GM12878 (cell line): ENCODE data around the gene ZNF407. TPM values are rescaled to one million over a fixed set of nuclear protein-coding genes. Genes with fewer than 3 reads are reported as not detected.

Experiments used
- ATAC-seq: fragments of 200-7000 bp; cut with Tn5 transposase; 3 replicates; pipeline ENCODE4 v1.9.1; 2020; ENCODE audit warnings: mild to moderate bottlenecking, moderate library complexity
- BruUV-seq: library from RNA; stranded (reverse); fragments of 400-500 nt; replicated peaks from 2 replicates; lab custom pipeline; 2021; lab: Mats Ljungman, UMichigan
- CTCF ChIA-PET: fragments of 300-600 bp; sonication (Branson Sonifier 250); formaldehyde crosslinking; extraction: SDS; loops from one replicate; lab custom pipeline; 2021; ENCODE audit warnings: inconsistent platforms; lab: Yijun Ruan, JAX
- POLR2A ChIA-PET: fragments of 350-600 bp; formaldehyde crosslinking; extraction: SDS; loops from one replicate; lab custom pipeline; 2021; ENCODE audit warnings: inconsistent platforms; lab: Charles Lee
- RAD21 ChIA-PET: fragments of 300-600 bp; sonication (Branson Sonifier 250); formaldehyde crosslinking; loops from one replicate; lab custom pipeline; 2023; ENCODE audit warnings: antibody characterized with exemption; ENCODE audit not compliant: unreplicated experiment; lab: Charles Lee
- SMC1A ChIA-PET: fragments of 300-600 bp; sonication (Branson Sonifier 250); formaldehyde crosslinking; loops from one replicate; lab custom pipeline; 2023; ENCODE audit not compliant: unreplicated experiment, uncharacterized antibody; lab: Charles Lee
- DNase-seq: peaks from one replicate; pipeline ENCODE4 v3.0.0-alpha.2; 2011; ENCODE audit warnings: low read depth, low spot score
- FAIRE-seq: peaks from 3 replicates; lab custom pipeline; 2011; peaks lifted over from hg19 to GRCh38; lab: Jason Lieb, UNC
- H2AFZ ChIP-seq: 2 replicates; pipeline ENCODE4 v1.6.0; 2011; ENCODE audit warnings: low read depth, low read length, control low read depth; ENCODE audit not compliant: control insufficient read depth
- H3K27ac ChIP-seq: 2 replicates; pipeline ENCODE4 v1.5.1; 2011; ENCODE audit warnings: control low read depth; ENCODE audit not compliant: control insufficient read depth, insufficient read depth
- H3K27me3 ChIP-seq, 2 experiments: replicated peaks in 1 of 2; 2 replicates each; pipeline versions ENCODE4 v1.6.0 to v1.6.1; 2011; ENCODE audit warnings: low read length in 1 of 2; ENCODE audit not compliant: control insufficient read depth in 2 of 2, insufficient read depth in 2 of 2
- H3K36me3 ChIP-seq, 2 experiments: 2 replicates each; pipeline ENCODE4 v1.5.1; 2011; ENCODE audit warnings: low read length in 1 of 2; ENCODE audit not compliant: control insufficient read depth in 2 of 2, insufficient read depth in 2 of 2
- H3K4me1 ChIP-seq: 2 replicates; pipeline ENCODE4 v1.6.1; 2011; ENCODE audit warnings: mild to moderate bottlenecking, low read length, moderate library complexity, mixed read lengths; ENCODE audit not compliant: control insufficient read depth, insufficient read depth
- H3K4me2 ChIP-seq: 2 replicates; pipeline ENCODE4 v1.6.0; 2011; ENCODE audit warnings: control low read depth; ENCODE audit not compliant: control insufficient read depth, insufficient read depth
- H3K4me3 ChIP-seq: fragments of 200-600 bp; sonication (generic); 2 replicates; pipeline ENCODE4 v1.5.1; 2016
- H3K79me2 ChIP-seq: 2 replicates; pipeline ENCODE4 v1.6.0; 2011; ENCODE audit warnings: low read length; ENCODE audit not compliant: control insufficient read depth, insufficient read depth
- H3K9ac ChIP-seq: 2 replicates; pipeline ENCODE4 v1.8.0; 2011; ENCODE audit warnings: low read length, control low read depth, mixed read lengths; ENCODE audit not compliant: control insufficient read depth, insufficient read depth
- H3K9me3 ChIP-seq: replicated peaks from 3 replicates; pipeline ENCODE4 v1.5.1; 2011; ENCODE audit warnings: mild to moderate bottlenecking, low read length; ENCODE audit not compliant: control insufficient read depth, insufficient read depth
- H4K20me1 ChIP-seq: 2 replicates; pipeline ENCODE4 v1.6.0; 2011; ENCODE audit not compliant: control insufficient read depth, insufficient read depth
- BCL11A ChIP-seq: IDR thresholded peaks from 2 replicates; pipeline ENCODE4 v1.6.1; 2011; ENCODE audit warnings: low read depth, low read length
- BMI1 ChIP-seq: fragments of 450-650 bp; IDR thresholded peaks from 2 replicates; pipeline ENCODE4 v1.6.1; 2016; ENCODE audit warnings: mild to moderate bottlenecking, moderate library complexity, borderline replicate concordance
- CBX5 ChIP-seq: sonication (generic); IDR thresholded peaks from 2 replicates; pipeline ENCODE4 v1.6.1; 2016; ENCODE audit warnings: low read depth, moderate library complexity, mild to moderate bottlenecking, inconsistent platforms
- EP300 ChIP-seq, 2 experiments: fragments of 150-350 bp in 1 of 2; IDR thresholded peaks; 2 replicates each; pipeline ENCODE4 v1.6.1; 2011 to 2012; ENCODE audit warnings: low read depth in 2 of 2, low read length in 2 of 2, borderline replicate concordance in 1 of 2, improper control_type of control experiment in 1 of 2, inconsistent platforms in 1 of 2; ENCODE audit not compliant: control insufficient read depth in 1 of 2
- GATAD2B ChIP-seq: fragments of 450-650 bp; conservative IDR thresholded peaks from 2 replicates; pipeline ENCODE4 v1.6.1; 2017; ENCODE audit warnings: low read depth, mild to moderate bottlenecking, moderate library complexity
- IKZF2 ChIP-seq, 2 experiments: fragments of 450-650 bp; IDR thresholded peaks; 2 replicates each; pipeline ENCODE4 v1.6.1; 2017; ENCODE audit warnings: mild to moderate bottlenecking in 2 of 2, moderate library complexity in 2 of 2
- KAT2A ChIP-seq: conservative IDR thresholded peaks from 2 replicates; pipeline ENCODE4 v1.6.1; 2011; ENCODE audit warnings: low read depth, low read length; ENCODE audit not compliant: control insufficient read depth
- MEF2A ChIP-seq: IDR thresholded peaks from 2 replicates; pipeline ENCODE4 v1.6.1; 2011; ENCODE audit warnings: low read depth, mild to moderate bottlenecking, low read length, moderate library complexity; ENCODE audit not compliant: insufficient read depth
- NR2F1 ChIP-seq: fragments of 450-650 bp; conservative IDR thresholded peaks from 2 replicates; pipeline ENCODE4 v1.6.1; 2017; ENCODE audit warnings: mild to moderate bottlenecking
- NRF1 ChIP-seq: conservative IDR thresholded peaks from 2 replicates; pipeline ENCODE4 v1.6.1; 2011; ENCODE audit warnings: mild to moderate bottlenecking, low read depth, low read length, improper control_type of control experiment
- PML ChIP-seq: IDR thresholded peaks from 2 replicates; pipeline ENCODE4 v1.6.1; 2012; ENCODE audit warnings: low read length, inconsistent platforms
- POU2F2 ChIP-seq: IDR thresholded peaks from 3 replicates; pipeline ENCODE4 v1.6.1; 2011; ENCODE audit warnings: low read depth, mild to moderate bottlenecking, low read length, borderline replicate concordance
- SREBF1 ChIP-seq: IDR thresholded peaks from 2 replicates; pipeline ENCODE4 v1.6.1; 2012; ENCODE audit warnings: mild to moderate bottlenecking, low read length
- SUZ12 ChIP-seq: fragments of 200-600 bp; sonication (generic); IDR thresholded peaks from one replicate; pipeline ENCODE4 v1.6.1; 2018; ENCODE audit warnings: antibody characterized with exemption, mild to moderate bottlenecking; ENCODE audit not compliant: unreplicated experiment
- TCF3 ChIP-seq: IDR thresholded peaks from 2 replicates; pipeline ENCODE4 v1.6.1; 2012; ENCODE audit warnings: low read depth, mild to moderate bottlenecking, low read length, borderline replicate concordance; ENCODE audit not compliant: insufficient read depth
- YBX1 ChIP-seq: fragments of 450-650 bp; IDR thresholded peaks from 2 replicates; pipeline ENCODE4 v1.6.1; 2016; ENCODE audit warnings: antibody characterized with exemption
- ZNF24 ChIP-seq: fragments of 450-650 bp; IDR thresholded peaks from 2 replicates; pipeline ENCODE4 v1.6.1; 2017; ENCODE audit warnings: antibody characterized with exemption, mild to moderate bottlenecking
- WGBS: methylation state at CpG from one replicate; pipeline ENCODE4 v1.1.6; 2016; ENCODE audit warnings: low lambda C conversion rate; ENCODE audit not compliant: insufficient replicate concordance, insufficient coverage; ENCODE audit errors: missing lambda C conversion rate; 5-methylcytosine and 5-hydroxymethylcytosine counted together
- in situ Hi-C: fragments of 300-500 bp; cut with MboI; formaldehyde crosslinking; loops from 9 replicates; pipeline ENCODE4 v1.14.3; 2018; ENCODE audit warnings: mixed read lengths
- intact Hi-C: fragments of 100-400 bp; cut with micrococcal nuclease; formaldehyde crosslinking; loops from one replicate; pipeline ENCODE4 v1.14.2; 2022; ENCODE audit not compliant: unreplicated experiment
- polyA plus RNA-seq, 11 experiments: library from polyadenylated mRNA; depleted of rRNA in 4 of 11; unstranded in 6 of 11; stranded (reverse) in 5 of 11; fragments of >200 nt; fragmentation: Nextera tagmentation in 4 of 11; fragmentation: Illumina TruSeq in 1 of 11; extraction: Ambion mirVana in 4 of 11; extraction: Trizol in 1 of 11; gene quantifications; 1 replicate in 1 of 11; 2 replicates in 10 of 11; pipeline versions ENCODE4 v1.2.1 to v1.2.3, GENCODE V29; 2011 to 2016; ENCODE audit warnings: inconsistent platforms in 2 of 11, missing spikeins in 2 of 11, low read depth in 1 of 11
- total RNA-seq, 4 experiments: library from RNA; depleted of rRNA in 3 of 4; stranded (reverse); fragments of >200 nt in 3 of 4; fragmentation: Illumina TruSeq in 1 of 4; extraction: Trizol in 1 of 4; gene quantifications; 2 replicates each; pipeline versions ENCODE4 v1.2.1 to v1.2.3, GENCODE V29; 2013 to 2021
- TF ChIP-seq, protein P1 (sequence below), 3 experiments: IDR thresholded peaks in 2 of 3; conservative IDR thresholded peaks in 1 of 3; 2 replicates each; pipeline ENCODE4 v1.5.1; 2011; ENCODE audit warnings: low read depth in 3 of 3, low read length in 3 of 3, mild to moderate bottlenecking in 3 of 3, control low read depth in 2 of 3, moderate library complexity in 2 of 3, inconsistent platforms in 1 of 3, mixed read lengths in 1 of 3; ENCODE audit not compliant: control insufficient read depth in 2 of 3, insufficient read depth in 1 of 3; ENCODE audit errors: extremely low read depth in 1 of 3
- TF ChIP-seq, protein P2 (sequence below): IDR thresholded peaks from 2 replicates; pipeline ENCODE4 v1.6.1; 2012; ENCODE audit warnings: low read depth, low read length, improper control_type of control experiment

ZNF407 gene
- total and polyA plus RNA-seq, 10 of the 15 experiments (the other 5 are each of a cell fraction or from before 2014, with no cell fraction given), result 0.69 to 11.6 (median 5.3) TPM

DNA sequence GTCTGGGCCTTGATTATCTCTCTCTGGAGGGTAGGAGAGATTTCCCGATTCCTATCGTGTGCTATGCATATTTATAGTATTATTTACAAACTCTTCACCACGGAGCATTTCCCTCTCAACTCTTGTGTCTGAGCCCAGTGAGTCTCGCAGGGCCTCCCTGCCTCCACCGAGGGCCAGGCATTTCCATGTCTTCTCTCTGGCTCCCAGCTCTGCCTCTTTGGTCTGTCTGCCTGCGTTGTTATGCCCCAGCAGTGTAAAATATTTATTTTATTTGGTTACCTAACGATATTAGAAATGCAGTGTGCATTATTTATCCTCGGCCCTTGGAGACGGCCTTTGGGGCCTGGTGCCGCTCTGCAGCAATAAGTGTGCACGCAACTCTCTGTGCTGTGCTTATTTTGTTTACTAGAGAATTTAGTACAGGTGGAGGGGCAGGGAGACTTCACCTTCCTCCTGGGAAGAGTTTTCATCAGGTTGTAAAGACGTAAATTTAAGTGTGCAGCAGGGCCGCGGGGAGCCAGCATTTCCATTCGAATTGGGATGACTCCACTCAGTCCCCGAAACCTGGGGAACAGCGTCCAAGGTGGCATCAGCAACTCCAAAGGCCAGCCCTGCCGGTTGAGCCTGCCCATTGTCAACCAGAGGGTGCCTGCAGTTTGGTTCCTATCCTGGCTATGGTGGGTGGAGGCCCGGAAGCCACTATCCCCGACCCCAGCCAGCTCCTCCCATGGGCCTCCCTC lies 511.1 kb downstream of the ZNF407 start (continued):
- TF ChIP-seq EP300 (IDR thresholded peaks at IDR 0.05; ENCODE audit: borderline replicate concordance in 1 of 2, control insufficient read depth in 1 of 2, low read depth in 2 of 2, low read length in 2 of 2) (no peak), SREBF1 (no peak), MEF2A (no peak)

- 45% methylated on average over 7 of the region's 7 CpGs for WGBS
- DNase-seq, result no peak
- Histone ChIP-seq H2AFZ (no peak overlapping the region), H3K27me3 (no peaks in the 10 kb centered on the region; a peak in 2 of 4 replicates), H3K4me2 (no peak overlapping the region), H4K20me1 (no peaks in the 10 kb centered on the region), H3K9ac (no peak overlapping the region), H3K4me3 (no peak overlapping the region), H3K79me2 (no peaks in the 10 kb centered on the region), H3K9me3 (no peaks in the 10 kb centered on the region), H3K36me3 (no peaks in the 10 kb centered on the region), H3K4me1 (no peaks in the 10 kb centered on the region), H3K27ac (no peak overlapping the region)
- TF ChIP-seq IKZF2 (IDR thresholded peaks at IDR 0.05) (no peak), TCF3 (no peak), SUZ12 (no peak), BMI1 (no peak), NRF1 (no peak), BCL11A (no peak), PML (no peak), KAT2A (no peak), POU2F2 (no peak), CBX5 (no peak), GATAD2B (no peak), NR2F1 (no peak), YBX1 (no peak), ZNF24 (no peak)
- TF ChIP-seq, protein P1, sequence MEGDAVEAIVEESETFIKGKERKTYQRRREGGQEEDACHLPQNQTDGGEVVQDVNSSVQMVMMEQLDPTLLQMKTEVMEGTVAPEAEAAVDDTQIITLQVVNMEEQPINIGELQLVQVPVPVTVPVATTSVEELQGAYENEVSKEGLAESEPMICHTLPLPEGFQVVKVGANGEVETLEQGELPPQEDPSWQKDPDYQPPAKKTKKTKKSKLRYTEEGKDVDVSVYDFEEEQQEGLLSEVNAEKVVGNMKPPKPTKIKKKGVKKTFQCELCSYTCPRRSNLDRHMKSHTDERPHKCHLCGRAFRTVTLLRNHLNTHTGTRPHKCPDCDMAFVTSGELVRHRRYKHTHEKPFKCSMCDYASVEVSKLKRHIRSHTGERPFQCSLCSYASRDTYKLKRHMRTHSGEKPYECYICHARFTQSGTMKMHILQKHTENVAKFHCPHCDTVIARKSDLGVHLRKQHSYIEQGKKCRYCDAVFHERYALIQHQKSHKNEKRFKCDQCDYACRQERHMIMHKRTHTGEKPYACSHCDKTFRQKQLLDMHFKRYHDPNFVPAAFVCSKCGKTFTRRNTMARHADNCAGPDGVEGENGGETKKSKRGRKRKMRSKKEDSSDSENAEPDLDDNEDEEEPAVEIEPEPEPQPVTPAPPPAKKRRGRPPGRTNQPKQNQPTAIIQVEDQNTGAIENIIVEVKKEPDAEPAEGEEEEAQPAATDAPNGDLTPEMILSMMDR (IDR thresholded peaks at IDR 0.05 in 2 of 3, conservative IDR thresholded peaks at IDR 0.05 in 1 of 3; ENCODE audit: control insufficient read depth in 2 of 3, extremely low read depth in 1 of 3, insufficient read depth in 1 of 3, low read depth in 3 of 3, low read length in 3 of 3), result no peak
- TF ChIP-seq, protein P2, sequence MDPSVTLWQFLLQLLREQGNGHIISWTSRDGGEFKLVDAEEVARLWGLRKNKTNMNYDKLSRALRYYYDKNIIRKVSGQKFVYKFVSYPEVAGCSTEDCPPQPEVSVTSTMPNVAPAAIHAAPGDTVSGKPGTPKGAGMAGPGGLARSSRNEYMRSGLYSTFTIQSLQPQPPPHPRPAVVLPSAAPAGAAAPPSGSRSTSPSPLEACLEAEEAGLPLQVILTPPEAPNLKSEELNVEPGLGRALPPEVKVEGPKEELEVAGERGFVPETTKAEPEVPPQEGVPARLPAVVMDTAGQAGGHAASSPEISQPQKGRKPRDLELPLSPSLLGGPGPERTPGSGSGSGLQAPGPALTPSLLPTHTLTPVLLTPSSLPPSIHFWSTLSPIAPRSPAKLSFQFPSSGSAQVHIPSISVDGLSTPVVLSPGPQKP, result no peak
- no TSS peak for BruUV-seq
- ChIA-PET CTCF (no interaction called here), SMC1A (no interaction called here), POLR2A (no interaction called here), RAD21 (no interaction called here)
- ATAC-seq, result no peak
- FAIRE-seq, result no peak
- in situ Hi-C loops (no loop called here), intact Hi-C loops (no loop called here)
These were observed 511.6 kb downstream of the ZNF407 start for GRCh38 chr18:75109319-75109691.
